A673 (cell line): ENCODE results near the gene PLK1.

ENCODE experiments used
- CTCF ChIP-seq: fragments of 300-800, 200-600 bp; sonication (generic); conservative IDR thresholded peaks from 2 replicates; pipeline ENCODE4 v1.5.1; 2017; ENCODE audit warnings: low read depth, mild to moderate bottlenecking, antibody characterized with exemption, low read length, moderate library complexity, mixed read lengths
- EZH2 ChIP-seq: fragments of 200-600 bp; sonication (generic); IDR thresholded peaks from 2 replicates; pipeline ENCODE4 v1.6.1; 2017; ENCODE audit warnings: borderline replicate concordance, low read depth, mild to moderate bottlenecking, mixed read lengths, antibody characterized with exemption, low read length; ENCODE audit not compliant: poor library complexity, severe bottlenecking

- TF ChIP-seq CTCF: no peak
- TF ChIP-seq EZH2: no peak
Measured at GRCh38 chr16:23676924-23677480, 1.7 kb upstream of the PLK1 start.
